A204.1 (cell line): Measurements from ENCODE around the gene C21orf58.

Source experiments
- FAIRE-seq: peaks from 2 replicates; lab custom pipeline; 2012; peaks lifted over from hg19 to GRCh38; lab: Jason Lieb, UNC

The C21orf58 gene

DNA sequence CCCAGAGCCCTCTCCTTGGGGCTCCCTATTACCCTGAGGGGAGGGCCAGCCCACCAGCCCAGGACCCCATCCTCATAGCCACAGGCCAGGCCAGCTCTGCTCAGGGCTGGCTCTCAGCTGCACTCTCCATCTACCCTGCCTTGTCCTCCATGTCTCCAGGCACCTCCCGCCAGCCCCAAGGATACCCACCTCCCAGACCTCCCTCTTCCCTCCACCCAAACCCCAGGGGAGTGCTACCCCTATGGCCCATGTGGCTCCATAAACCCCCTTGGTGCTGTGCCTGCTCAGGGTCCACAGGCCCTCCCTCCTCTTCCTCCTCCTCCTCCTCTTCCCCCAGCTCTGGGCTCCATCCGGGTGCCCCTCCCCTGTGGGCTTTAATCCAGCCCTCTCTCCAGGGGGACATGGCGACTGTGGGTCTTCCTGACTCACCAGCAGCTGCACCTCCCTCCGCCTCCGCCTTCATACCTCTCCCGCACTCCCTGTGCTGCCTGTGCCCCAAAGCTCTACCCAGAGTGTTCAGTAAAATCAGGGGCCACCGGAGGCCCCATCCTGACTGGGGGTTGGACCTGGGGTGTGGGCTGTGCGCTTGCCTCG, 28.4 kb downstream of the C21orf58 start:
- no peak for FAIRE-seq

DNA sequence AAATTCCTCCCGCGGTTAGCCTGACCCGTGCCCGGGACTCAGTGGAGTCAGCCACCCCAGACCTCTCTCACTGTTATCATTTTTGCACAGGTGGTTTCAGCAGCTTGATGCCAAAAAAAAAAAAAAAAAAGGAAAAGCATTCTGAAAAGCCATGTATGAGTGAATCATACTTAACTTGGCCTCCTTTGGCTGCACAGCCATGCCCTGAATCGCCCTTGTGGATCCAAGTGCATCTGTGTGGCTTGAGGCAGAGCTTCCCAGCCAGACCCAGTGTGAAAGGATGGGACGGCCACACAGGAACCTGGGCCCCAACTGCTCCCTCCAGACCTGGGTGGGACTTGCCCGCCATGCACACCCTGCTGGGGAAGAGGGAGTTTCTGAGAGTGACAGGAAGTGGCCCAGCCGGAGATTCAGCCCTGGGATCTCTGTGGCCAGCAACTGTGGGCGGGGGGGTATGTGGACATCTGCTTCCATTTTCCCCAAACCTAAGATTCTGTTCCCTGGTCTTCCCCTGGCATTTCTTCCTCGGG, 29.0 kb downstream of the C21orf58 start:
- FAIRE-seq: no peak

DNA sequence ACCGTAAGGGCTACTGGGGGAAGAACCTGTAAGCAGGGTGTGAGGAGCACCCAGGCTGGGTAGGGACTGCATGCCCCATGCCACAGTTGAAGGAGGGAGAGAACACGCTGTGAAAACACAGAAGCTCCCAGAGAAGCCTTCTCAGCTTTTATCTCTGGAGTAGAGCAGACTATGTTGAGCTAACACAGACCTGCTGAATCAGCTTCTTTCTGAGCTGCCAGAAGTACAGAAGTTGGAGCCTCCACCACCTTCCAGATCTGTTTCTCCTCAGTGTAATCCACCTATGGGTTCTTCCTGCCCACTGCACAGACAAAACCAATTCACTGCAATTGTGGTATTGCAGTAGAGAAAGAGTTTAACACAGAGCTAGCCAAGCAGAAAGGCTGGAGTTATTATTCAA, 32.1 kb downstream of the C21orf58 start:
- no peak for FAIRE-seq

DNA sequence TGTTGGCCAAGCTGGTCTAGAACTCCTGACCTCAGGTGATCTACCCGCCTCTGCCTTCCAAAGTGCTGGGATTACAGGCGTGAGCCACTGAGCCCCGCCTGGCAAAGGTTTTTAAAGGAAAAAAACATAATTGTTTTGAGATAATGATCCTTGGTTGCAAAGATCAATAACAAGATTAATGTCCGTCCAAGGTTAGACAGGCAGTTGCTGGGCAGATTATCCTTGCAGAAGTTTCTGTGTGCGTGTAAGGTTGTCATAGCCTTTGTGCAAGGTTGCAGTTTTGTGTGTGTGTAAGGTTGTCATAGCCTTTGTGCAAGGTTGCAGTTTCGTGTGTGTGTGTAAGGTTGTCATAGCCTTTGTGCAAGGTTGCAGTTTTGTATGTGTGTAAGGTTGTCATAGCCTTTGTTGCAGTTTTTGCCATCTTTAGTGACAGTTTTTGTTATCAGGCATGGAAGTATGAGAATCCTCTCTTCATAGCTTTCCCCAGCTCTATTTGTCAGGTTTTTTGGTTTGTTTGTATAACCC, 34.0 kb downstream of the C21orf58 start:
- FAIRE-seq: no peak

DNA sequence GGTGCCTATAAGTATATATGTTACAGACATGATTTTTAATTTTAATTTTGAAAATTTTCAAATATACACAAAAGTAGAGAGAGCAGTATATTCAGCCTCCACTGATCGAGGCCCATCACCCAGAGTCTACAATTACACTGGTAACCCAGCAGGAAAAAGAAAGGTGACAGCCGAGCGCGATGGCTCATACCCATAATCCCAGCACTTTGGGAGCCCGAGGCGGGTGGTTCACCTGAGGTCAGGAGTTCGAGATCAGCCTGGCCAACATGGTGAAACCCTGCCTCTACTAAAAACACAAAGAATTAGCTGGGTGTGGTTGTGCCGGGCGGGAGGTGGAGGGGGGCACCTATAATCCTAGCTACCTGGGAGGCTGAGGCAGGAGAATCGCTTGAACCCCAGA, 36.1 kb downstream of the C21orf58 start:
- no peak for FAIRE-seq

DNA sequence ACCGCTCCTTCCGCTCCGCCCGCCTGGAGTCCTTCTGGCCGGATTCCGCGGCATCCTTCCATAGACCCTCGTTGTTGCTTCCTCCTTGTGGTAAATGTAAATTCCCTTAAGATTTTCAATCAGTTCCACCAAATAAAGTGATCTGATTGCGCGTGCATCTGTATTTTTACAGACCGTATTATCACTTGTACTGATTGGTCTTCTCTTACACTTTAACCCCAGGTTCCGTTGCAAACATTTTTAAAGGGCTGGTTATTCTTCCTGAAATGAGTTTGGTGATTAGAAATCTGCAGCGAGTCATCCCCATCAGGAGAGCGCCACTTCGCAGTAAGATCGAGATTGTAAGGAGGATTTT, 37.0 kb downstream of the C21orf58 start:
- FAIRE-seq: no peak

DNA sequence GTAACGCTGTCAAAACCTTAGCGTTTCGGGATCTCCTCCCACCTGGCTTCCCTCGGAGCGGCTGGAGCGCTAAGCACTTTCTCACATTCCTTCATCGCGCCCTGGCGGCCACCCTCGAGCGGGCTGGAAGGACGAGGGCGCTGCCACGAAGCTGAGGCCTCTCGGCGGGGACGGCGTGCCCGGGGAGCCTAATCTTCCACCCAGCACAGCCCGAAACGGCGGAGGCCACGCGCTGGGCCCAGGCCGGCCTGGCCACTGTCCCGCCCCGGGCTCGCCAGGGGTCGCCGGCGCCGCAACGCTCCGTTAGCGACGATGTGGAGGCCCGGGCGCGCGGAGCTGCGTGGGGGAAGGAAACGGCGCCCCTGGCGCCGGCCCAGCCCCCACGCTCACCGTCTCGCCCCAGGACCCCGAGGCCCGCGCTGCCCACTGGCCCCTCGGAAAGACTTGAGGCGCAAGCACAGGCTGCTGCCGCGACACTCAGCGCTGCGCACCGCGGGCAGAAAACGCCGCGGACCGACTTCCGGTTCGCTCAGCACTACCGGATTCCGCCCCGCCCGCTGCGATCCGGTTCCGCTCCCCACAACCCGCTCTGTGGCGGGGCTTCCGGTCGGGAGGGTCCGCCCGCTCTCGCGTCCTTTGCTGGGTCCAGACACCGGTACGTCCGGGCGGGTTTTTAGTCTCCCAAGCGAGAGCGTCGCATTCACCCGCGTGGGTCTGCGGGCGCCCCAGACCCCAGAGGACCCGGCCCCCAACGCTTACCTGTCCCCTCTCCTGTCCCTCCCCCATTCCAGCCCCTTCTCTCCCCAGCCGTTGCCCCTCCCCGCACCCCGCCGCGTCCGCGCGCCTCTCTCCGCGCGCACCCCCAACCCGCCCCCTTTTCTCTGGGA, 37.7 kb downstream of the C21orf58 start, which contains the start of gene YBEY:
Gene YBEY (plus strand): TSS at position 582 of the 887 bp plus-strand sequence. CDS start 572 bp downstream, outside the sequence.
- FAIRE-seq: no peak

DNA sequence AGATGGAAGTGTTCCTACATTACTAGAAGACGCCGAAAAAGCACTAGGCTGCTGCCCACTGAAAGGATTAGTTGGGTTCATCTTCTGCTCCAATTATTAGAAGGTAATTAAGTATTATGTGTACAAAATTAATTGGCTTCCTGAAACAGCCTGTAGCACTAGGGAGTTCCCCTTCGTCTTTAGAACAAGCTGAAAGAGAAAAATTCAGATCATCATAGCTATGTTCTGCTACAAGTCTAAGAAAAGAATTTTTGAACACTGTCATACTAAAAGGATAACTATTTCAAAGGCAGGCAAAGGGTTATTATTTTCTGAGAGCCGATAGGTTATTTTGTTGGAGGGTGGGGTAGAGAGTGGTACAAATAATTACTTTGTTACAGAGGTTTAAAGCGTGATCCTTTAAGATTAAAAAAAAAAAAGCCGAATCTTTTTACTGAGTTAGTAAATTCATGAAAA, 38.4 kb downstream of the C21orf58 start, which contains the start of gene MCM3AP:
Gene MCM3AP (minus strand): TSS at position 406 of the 456 bp plus-strand sequence. CDS start 325 bp downstream, at position 81.
- no peak for FAIRE-seq

DNA sequence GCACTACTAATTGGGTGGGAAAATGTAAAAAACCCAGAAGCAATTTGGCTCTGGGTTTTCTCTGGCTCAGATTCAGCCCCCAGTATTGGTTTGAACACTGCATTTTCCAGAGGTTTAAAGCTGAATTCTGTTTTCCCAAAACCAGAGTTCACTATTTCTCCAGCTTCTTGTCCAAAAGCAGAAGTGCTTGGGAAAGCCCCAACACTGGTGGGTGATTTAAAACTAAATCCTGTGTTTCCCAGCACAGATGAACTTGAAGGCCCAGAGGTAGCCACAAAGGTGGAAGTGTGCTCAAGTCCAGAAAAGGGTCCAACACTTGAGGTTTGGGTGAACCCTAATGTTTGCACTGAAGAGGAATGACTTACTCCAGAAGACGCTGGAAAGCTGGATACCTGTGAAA, 38.9 kb downstream of the C21orf58 start:
- FAIRE-seq: no peak

DNA sequence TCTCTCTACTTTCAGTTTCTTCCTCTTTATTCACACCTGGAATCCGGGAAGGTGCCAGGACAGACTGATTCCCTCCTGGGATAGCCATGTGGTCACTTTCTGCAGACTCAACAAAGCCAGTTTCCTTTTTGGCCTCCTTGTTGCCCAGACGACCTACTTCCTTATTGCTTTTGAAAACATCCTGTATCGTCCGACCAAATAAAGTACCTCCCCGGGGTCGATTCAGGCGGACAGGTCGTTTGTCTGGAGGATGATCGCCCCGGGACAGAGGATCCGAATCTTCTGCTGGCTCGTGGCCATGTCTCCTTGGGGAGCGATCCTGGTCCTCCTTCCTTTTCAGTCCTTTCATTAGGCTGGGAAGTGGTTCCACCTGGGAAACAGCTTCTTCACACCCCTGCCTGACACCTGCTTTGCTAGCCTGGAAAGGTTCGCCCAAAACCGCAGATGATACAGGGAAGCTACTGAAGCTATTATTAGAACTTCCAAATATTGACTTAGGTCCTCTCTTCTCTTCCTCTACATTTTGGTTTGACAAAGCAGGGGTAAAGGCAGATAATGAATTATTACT, 39.5 kb downstream of the C21orf58 start:
- FAIRE-seq: no peak

DNA sequence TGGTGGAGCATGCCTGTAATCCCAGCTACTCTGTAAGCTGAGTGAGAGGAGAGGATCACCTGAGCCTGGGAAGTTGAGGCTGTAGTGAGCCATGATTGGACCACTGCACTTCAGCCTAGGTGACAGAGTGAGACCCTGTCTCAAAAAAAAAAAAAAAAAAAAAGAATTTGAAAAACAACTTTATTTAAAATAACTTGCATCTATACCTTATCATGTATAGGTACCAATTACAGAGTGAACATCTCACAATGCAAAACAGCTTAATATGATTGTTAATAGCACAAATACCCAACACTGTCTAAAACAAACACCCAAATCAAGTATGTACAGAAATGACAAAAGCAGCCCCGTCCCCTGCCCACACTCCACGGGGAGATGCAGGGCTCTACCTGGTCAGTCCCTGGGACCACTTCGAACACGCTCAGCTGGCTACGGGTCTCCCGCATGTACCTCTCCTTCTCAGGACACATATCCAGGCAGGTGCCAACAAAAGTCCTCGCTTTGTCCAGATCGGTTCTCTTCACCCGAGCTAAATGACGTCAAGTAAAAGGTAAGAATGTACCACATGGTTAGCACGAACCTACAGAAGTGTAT, 48.8 kb downstream of the C21orf58 start:
- FAIRE-seq: no peak

DNA sequence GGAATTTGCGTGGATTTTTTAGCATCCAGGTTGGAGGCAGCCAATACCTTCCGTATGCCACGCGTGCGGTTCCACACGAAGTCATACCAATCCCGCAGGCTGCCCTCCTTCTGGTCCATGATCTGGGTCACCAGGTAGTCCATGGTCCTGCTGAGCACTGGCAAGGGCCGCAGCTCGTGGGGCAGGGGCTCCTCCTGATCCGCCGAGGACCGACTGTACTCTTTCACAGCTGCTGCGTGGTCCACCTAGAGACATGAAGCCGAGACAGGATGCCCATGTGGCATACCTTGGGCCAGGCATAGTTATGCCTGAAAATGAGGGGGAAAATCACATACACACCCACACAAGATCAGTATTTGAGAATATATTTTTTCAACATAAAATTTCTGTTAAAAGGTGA, 50.3 kb downstream of the C21orf58 start:
- no peak for FAIRE-seq

DNA sequence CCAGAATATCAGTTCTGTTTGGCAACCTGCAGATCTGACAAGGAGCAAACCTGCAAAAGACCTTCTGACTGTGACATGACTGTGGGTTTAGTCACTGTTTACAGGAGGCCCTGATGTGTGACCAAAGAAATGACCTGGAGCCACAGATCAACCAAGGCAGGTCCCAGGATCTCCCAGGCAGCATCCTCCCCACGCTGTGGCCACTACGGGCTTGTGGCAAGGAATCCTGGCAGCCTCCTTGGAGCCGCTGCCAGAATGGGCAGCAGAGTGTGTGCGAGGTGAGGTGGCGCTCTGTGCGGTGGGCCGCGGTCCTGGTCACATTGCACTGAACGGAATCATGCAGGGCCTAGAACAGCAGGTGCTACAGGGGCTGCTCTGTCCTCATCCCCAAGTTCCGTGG, 54.2 kb downstream of the C21orf58 start:
- no peak for FAIRE-seq

DNA sequence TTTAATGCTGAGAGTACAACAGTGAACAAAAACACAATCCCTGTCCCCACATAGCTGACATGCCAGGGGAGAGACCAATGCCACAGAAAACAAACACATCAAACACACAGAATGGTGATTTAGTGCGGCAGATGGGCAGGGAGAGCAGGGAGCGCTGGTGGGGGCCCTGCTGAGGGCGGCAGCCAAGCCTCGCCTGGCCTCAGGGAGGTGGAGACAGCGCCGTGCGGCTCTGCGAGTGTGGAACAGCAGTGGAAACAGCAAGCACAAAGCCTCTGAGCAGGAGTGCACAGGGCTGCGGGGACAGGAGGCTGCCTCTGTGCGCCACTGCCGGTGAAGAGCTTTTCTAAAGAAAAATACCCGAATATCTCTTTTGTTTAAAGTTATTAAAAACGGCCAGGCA, 55.3 kb downstream of the C21orf58 start:
- FAIRE-seq: no peak

DNA sequence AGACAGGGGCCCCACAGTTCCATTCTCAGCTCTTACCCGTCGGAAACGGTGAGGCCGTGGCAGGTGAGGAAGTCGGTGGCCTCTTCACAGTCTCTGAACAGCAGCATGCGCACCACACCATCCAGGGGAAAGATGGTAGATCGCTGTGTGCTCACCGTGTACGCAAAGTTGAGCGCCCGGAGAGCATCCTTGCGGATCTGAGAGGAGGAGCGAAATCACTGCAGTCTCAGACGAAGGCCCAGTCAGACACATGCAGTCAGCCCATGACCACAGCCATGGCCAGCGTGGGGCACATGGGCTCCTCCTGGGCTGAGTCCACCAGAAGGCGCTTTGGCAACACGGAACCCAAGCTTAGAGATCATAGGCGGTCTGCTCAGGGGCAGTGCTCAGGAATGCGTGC, 56.7 kb downstream of the C21orf58 start:
- FAIRE-seq: no peak

DNA sequence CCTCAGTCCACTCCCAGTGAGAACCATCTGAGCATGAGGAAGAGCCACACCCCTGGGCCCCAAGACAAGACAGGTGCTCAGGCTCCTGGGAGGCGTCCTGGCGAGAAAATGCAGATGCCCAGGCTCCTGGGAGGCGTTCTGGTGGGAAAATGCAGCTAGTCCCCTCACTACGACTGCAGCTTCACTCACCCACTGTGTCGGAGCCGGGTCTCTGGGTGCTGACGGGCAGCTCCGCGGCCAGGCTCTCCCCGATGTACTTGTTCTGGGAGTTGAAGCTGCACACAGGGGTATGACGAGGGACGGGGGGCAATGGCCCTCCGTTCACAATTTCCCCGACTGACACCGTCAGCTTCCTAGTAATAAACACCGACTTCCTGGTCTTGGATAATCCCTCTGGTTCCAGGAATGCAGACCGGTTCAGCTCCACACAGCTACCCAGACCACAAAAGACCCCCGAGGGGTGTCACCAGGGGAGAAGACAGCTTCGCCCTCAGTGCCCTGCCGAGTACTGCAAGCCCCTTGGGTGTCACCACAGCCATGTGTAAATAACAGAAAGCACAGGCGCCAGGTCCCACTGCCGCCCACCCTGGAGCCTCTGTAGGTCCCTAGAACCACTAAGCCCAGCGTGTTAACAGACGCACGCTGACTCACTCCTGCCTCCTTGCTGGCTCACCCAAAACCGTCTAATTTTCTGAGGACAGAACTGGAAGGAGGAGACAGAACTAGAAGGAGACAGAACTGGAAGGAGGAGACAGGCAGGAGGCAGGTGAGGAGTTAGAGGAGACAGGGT, 57.7 kb downstream of the C21orf58 start:
- no peak for FAIRE-seq

DNA sequence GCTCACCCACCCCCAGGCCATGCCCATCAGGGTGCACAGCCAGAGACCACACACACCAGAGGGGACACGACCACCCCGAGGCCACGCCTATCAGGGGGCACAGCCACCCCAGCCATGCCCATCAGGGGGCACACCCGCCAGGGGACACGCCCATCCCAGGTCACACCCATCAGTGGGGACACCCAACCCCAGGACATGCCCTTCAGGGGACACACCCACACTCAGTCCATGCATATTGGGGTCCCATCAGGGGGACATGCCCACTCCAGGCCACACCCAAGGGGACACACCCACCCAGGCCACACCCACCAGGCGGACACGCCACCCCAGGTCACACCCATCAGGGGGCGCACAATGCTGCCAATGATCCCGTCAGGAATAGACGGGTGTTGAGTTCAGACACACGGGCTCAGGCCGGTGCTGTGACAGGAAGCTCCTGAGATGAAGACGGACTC, 59.0 kb downstream of the C21orf58 start:
- no peak for FAIRE-seq

DNA sequence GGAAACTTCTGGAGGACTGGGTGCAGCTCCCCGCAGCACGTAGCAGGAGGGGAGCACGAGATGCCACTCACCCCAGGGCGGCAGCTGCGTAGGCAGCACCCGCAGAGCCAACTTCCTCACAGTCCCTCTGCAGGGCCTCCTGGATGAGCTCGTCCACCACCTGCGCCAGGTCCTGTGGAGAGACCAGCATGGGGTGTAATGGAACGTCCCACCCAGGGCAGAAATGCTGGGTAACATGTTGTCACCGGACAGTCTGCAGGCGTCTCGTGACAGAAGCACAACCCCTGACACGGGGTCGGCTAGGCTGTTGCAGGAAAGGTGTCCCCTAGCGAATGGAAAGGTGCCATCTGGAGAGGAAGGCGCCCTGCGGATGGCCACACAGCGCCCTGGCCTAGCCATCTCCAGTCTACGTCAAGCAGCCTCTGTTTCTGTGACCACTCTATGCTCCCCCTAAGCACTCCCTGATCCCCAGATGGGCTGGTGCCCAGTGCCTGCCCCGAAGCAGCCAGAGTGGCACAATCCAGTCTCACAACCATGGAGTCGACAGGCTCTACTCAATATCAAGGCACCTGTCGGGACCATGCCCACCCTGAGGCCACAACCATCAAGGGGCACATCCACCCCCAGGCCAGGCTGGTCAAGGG, 59.5 kb downstream of the C21orf58 start:
- no peak for FAIRE-seq

DNA sequence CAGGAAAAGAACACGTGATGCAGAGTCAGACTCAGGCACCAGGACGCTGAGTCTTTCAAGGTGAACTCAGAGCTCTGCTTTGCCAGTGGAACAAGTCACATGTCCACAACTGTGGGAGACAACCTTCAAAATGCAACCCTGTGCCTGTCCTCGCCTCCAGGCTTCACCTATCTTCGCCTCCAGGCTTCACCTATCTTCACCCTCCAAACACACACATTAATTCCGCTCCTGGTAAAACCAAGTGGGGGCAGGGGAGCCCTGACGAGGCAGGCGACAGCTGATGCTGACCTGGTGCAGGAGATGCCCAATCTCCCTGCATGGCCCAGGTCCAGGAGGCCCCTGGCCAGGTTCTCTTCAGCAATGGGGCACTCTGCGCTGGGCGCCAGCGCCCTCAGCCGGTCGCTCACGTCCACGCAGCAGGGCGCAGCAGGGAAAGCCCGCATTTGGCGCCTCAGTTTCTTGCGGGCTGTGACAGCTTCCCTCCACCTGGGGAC, 67.1 kb downstream of the C21orf58 start:
- FAIRE-seq: no peak

DNA sequence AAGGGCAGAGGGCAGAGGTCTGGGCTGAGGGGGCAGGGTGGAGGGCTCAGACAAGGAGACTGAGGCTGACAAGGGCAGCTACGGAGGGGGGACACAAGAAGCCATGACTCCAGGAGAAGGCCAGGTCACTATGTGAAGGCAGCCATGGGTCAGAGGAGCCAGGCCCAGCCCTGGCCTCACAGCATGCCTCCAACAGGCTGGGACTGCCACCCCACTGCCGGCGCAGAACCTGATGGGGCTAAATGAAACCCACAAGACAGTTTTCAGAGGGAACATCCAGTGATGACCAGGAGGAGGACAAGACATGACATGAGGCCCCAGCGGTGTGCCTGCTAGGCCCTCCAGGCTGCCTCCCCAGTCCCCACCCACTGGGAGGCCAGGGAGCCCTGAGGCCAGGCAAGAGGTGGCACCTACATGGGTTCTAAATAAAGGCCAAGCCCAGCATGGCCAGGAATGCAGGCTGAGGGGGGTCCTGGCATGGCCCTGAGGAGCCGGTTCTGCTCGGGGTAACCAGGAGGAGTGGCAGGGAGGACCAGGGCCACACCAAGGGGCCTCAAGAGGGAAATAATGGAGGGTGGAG, 67.8 kb downstream of the C21orf58 start:
- no peak for FAIRE-seq
